ENCODE data around the gene TSPAN9.

- TF ChIP-seq CTCF (IDR thresholded peaks at IDR 0.05) (no peak), FOXJ3 (CRISPR knock-in tag; IDR thresholded peaks at IDR 0.05) (no peak), POLR2AphosphoS5 (IDR thresholded peaks at IDR 0.05; ENCODE audit: low read depth, low read length) (no peak), REST (IDR thresholded peaks at IDR 0.05; ENCODE audit: low read depth, low read length) (no peak), MAX (IDR thresholded peaks at IDR 0.05; ENCODE audit: low read depth) (no peak), JUND (IDR thresholded peaks at IDR 0.05) (no peak), USF2 (IDR thresholded peaks at IDR 0.05; ENCODE audit: borderline replicate concordance, low read depth, low read length) (no peak), TAF1 (IDR thresholded peaks at IDR 0.05; ENCODE audit: borderline replicate concordance, low read depth, low read length) (no peak), EZH2phosphoT487 (IDR thresholded peaks at IDR 0.05; ENCODE audit: borderline replicate concordance, low read depth) (no peak), NFIC (IDR thresholded peaks at IDR 0.05; ENCODE audit: borderline replicate concordance) (no peak), GABPA (IDR thresholded peaks at IDR 0.05; ENCODE audit: low read depth) (no peak), RAD21 (IDR thresholded peaks at IDR 0.05; ENCODE audit: low read length) (no peak), USF1 (IDR thresholded peaks at IDR 0.05; ENCODE audit: borderline replicate concordance, low read depth) (no peak)
Observed at GRCh38 chr12:3216097-3216496, 138.9 kb downstream of the TSPAN9 start.

Measured in SK-N-SH (cell line).